GM21717 (cell line): Measurements from ENCODE around the gene SNORC.

ENCODE experiments used
- ATAC-seq: cut with Tn5 transposase; IDR thresholded peaks from one replicate; pipeline ENCODE4 v1.9.1; 2021; ENCODE audit warnings: mild to moderate bottlenecking, moderate library complexity; ENCODE audit not compliant: unreplicated experiment

SNORC gene

DNA sequence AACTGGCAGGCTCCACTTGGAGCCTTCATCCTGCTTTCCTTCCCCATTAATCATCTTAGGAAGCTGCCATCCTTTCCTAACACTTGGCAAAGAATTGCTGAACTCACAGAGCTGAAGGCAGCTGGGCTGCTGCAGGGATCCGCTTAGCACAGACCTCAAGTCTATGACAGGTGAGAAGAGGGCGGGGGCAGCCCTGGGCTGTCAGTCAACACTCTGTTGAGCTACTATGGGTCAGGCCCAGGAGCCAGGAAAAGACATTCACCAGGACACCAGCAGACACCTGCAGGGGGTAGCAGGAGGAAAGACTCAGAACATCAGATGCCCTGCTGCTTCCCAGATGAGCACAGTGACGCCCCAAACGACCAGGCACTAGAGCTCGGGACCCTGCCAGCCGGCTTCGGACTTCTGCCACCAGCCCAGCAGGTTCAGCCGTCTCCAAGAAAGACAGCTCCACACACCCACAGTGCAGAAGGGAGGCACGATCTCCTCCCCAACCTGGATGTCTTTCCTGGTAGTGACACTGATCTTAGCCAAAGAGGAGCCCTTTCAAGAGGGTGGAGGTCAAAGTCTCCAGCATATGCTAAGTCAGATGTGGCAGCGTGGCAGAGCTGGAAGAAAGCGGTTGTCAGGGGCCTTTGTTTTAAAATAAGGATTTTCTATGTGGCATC, 55.2 kb downstream of the SNORC start:
- no peak for ATAC-seq

DNA sequence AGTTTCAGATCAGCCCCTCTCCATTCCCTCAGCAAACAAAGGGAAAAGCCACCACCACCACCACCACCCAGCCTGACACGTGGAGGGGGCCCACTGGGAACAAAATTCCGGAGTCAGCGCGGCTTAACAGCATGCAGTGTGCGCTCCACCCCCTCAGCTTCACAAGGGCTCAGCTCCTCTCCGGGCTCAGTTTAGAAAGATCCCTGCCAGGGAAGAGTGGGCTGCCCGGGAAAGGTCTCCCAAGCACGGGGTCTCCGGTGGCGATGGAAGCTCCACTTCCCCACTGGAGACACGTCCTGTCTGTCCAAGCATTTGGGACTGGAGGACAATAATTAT, 55.7 kb downstream of the SNORC start:
- no peak for ATAC-seq

- no peak for ATAC-seq
Observed at GRCh38 chr2:232926431-232926939, 56.4 kb downstream of the SNORC start.

- no peak for ATAC-seq
Observed at GRCh38 chr2:232927032-232927792, 57.1 kb downstream of the SNORC start.

- ATAC-seq, result no peak
Observed at GRCh38 chr2:232927793-232928550, 57.9 kb downstream of the SNORC start.
